HG03108 (cell line): ENCODE results near the gene ANO10.
A peak's percentile ranks its signal among the peaks of the same experiment; 100 is the strongest.
"Not testable (repeated sequence)": the region's sequence is repeated elsewhere in the genome, so short reads cannot be mapped to it uniquely, and the experiment has no call there.

Source experiments
- ATAC-seq: cut with Tn5 transposase; IDR thresholded peaks from one replicate; pipeline ENCODE4 v1.9.1; 2021; ENCODE audit warnings: moderate library complexity; ENCODE audit not compliant: unreplicated experiment

ANO10 gene

GRCh38 chr3:43621656-43622432 is at the start of gene ANO10:
Gene ANO10, minus strand, starts transcription at chr3:43622011. Its CDS starts 16,159 bp downstream, at chr3:43605852.
- ATAC-seq, result peak; percentile 97

GRCh38 chr3:43670635-43671522 is 49.1 kb upstream of the ANO10 start:
- no peak for ATAC-seq

GRCh38 chr3:43665011-43665410 is 43.2 kb upstream of the ANO10 start:
- ATAC-seq, result not testable (repeated sequence)

- not testable (repeated sequence) for ATAC-seq
These were observed 39.6 kb upstream of the ANO10 start for GRCh38 chr3:43661376-43661775.

GRCh38 chr3:43659250-43659880 is 37.6 kb upstream of the ANO10 start:
- ATAC-seq, result no peak

- ATAC-seq, result not testable (repeated sequence)
These were observed 34.6 kb upstream of the ANO10 start for GRCh38 chr3:43656390-43656789.

- no peak for ATAC-seq
These were observed 28.5 kb upstream of the ANO10 start for GRCh38 chr3:43650345-43650744.

GRCh38 chr3:43649365-43649968 is 27.7 kb upstream of the ANO10 start:
- no peak for ATAC-seq

GRCh38 chr3:43648957-43649356 is 27.1 kb upstream of the ANO10 start:
- ATAC-seq, result no peak

- ATAC-seq, result no peak
These were observed 25.7 kb upstream of the ANO10 start for GRCh38 chr3:43647331-43648166.

GRCh38 chr3:43644443-43644842 is 22.6 kb upstream of the ANO10 start:
- ATAC-seq, result no peak

GRCh38 chr3:43641306-43642114 is 19.7 kb upstream of the ANO10 start:
- ATAC-seq, result no peak

GRCh38 chr3:43640681-43641080 is 18.9 kb upstream of the ANO10 start:
- ATAC-seq, result no peak

GRCh38 chr3:43638594-43639447 is 17.0 kb upstream of the ANO10 start:
- ATAC-seq, result no peak

GRCh38 chr3:43637702-43638101 is 15.9 kb upstream of the ANO10 start:
- no peak for ATAC-seq

- ATAC-seq, result no peak
These were observed 11.2 kb upstream of the ANO10 start for GRCh38 chr3:43632986-43633385.

- no peak for ATAC-seq
These were observed 10.5 kb upstream of the ANO10 start for GRCh38 chr3:43632269-43632733.

- no peak for ATAC-seq
These were observed 7.9 kb upstream of the ANO10 start for GRCh38 chr3:43629741-43630140.
